PFSK-1 (cell line): ENCODE results near the gene NTSR2.

Experiments
- FOXP2 ChIP-seq: optimal IDR thresholded peaks from 2 replicates; pipeline ENCODE3; 2011; ENCODE audit warnings: borderline replicate concordance, control low read depth, inconsistent platforms; ENCODE audit not compliant: insufficient read depth; ENCODE audit errors: extremely low read length, extremely low read depth
- POLR2AphosphoS5 ChIP-seq: IDR thresholded peaks from 2 replicates; pipeline ENCODE4 v1.6.1; 2012; ENCODE audit warnings: low read depth, mild to moderate bottlenecking, control low read depth, low read length, moderate library complexity
- REST ChIP-seq, 2 experiments: IDR thresholded peaks; 2 replicates each; pipeline versions ENCODE4 v1.6.1 to v1.8.0; 2011 to 2012; ENCODE audit warnings: low read depth in 2 of 2, low read length in 2 of 2, control low read depth in 1 of 2, inconsistent platforms in 1 of 2, mild to moderate bottlenecking in 1 of 2, moderate library complexity in 1 of 2; ENCODE audit not compliant: insufficient read depth in 1 of 2
- SIN3A ChIP-seq: IDR thresholded peaks from 2 replicates; pipeline ENCODE4 v1.6.1; 2012; ENCODE audit warnings: mild to moderate bottlenecking, low read length, moderate library complexity, borderline replicate concordance; ENCODE audit not compliant: insufficient read depth
- TAF1 ChIP-seq: IDR thresholded peaks from 2 replicates; pipeline ENCODE4 v1.6.1; 2012; ENCODE audit warnings: low read length, control low read depth, borderline replicate concordance; ENCODE audit not compliant: insufficient read depth

Gene NTSR2

GRCh38 chr2:11685906-11686470 is 16.0 kb upstream of the NTSR2 start:
- no peak for TF ChIP-seq SIN3A
- no peak for TF ChIP-seq TAF1
- no peak for TF ChIP-seq POLR2AphosphoS5
- TF ChIP-seq FOXP2: no peak
- TF ChIP-seq REST (IDR thresholded peaks at IDR 0.05; ENCODE audit: insufficient read depth in 1 of 2, low read depth in 2 of 2, low read length in 2 of 2): no peak

GRCh38 chr2:11684894-11685460 is 15.0 kb upstream of the NTSR2 start:
- TF ChIP-seq SIN3A: no peak
- no peak for TF ChIP-seq REST (IDR thresholded peaks at IDR 0.05; ENCODE audit: insufficient read depth in 1 of 2, low read depth in 2 of 2, low read length in 2 of 2)

- TF ChIP-seq FOXP2: no peak
- no peak for TF ChIP-seq REST (IDR thresholded peaks at IDR 0.05; ENCODE audit: insufficient read depth in 1 of 2, low read depth in 2 of 2, low read length in 2 of 2)
- no peak for TF ChIP-seq POLR2AphosphoS5
- no peak for TF ChIP-seq SIN3A
- no peak for TF ChIP-seq TAF1
Measured at GRCh38 chr2:11683966-11684365, 14.0 kb upstream of the NTSR2 start.

GRCh38 chr2:11683476-11683875 is 13.5 kb upstream of the NTSR2 start:
- TF ChIP-seq FOXP2 (no peak), SIN3A (no peak), POLR2AphosphoS5 (no peak), TAF1 (no peak), REST (IDR thresholded peaks at IDR 0.05; ENCODE audit: insufficient read depth in 1 of 2, low read depth in 2 of 2, low read length in 2 of 2) (no peak)

GRCh38 chr2:11682590-11682915 is 12.6 kb upstream of the NTSR2 start:
- TF ChIP-seq POLR2AphosphoS5: no peak
- no peak for TF ChIP-seq SIN3A
- TF ChIP-seq REST (IDR thresholded peaks at IDR 0.05; ENCODE audit: insufficient read depth in 1 of 2, low read depth in 2 of 2, low read length in 2 of 2): no peak
- no peak for TF ChIP-seq TAF1
- no peak for TF ChIP-seq FOXP2
